ENCODE data around the gene WDR41.

The WDR41 gene

DNA sequence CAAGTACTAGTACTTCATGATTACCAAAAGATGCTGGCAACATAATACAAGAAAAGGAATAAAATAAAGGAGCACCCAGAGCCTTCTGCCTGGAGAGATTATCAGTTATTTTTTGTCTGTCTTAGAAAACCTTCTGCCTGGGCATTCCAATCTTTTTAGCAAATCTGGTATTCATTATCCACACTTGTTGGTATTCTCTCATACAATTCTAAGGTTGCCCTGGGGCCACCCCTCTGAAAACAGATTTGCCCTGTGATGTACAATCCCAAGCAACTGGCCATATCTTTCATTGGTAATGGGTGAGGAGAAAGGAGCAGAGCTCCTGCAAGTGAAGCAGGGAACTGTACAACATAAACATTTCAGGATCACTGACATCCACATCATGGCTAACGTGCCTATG is 47.8 kb downstream of the WDR41 start:
- no peak for DNase-seq (ENCODE audit: low read depth)
- no peak overlapping the region for H3K4me3 ChIP-seq (ENCODE audit: low read length)
- TF ChIP-seq, protein P1, sequence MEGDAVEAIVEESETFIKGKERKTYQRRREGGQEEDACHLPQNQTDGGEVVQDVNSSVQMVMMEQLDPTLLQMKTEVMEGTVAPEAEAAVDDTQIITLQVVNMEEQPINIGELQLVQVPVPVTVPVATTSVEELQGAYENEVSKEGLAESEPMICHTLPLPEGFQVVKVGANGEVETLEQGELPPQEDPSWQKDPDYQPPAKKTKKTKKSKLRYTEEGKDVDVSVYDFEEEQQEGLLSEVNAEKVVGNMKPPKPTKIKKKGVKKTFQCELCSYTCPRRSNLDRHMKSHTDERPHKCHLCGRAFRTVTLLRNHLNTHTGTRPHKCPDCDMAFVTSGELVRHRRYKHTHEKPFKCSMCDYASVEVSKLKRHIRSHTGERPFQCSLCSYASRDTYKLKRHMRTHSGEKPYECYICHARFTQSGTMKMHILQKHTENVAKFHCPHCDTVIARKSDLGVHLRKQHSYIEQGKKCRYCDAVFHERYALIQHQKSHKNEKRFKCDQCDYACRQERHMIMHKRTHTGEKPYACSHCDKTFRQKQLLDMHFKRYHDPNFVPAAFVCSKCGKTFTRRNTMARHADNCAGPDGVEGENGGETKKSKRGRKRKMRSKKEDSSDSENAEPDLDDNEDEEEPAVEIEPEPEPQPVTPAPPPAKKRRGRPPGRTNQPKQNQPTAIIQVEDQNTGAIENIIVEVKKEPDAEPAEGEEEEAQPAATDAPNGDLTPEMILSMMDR (IDR thresholded peaks at IDR 0.05; ENCODE audit: insufficient read depth, low read depth, low read length, missing control alignments) = no peak

DNA sequence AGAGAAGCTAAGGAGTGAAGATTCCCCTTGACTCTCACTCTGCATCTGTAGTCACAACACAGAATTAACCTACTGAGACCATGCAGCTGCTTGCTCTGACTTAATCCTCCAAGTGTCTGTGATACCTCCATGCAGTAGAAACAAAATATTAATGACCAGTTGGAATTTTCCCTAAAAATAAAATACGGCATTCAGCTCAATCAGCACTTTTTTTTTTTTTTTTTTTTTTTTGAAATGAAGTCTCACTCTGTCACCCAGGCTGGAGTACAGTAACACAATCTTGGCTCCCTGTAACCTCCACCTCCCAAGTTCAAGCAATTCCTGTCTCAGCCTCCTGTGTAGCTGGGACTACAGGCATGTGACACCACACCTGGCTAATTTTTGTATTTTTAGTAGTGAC is 48.4 kb downstream of the WDR41 start:
- TF ChIP-seq, protein P1 (IDR thresholded peaks at IDR 0.05; ENCODE audit: insufficient read depth, low read depth, low read length, missing control alignments) = no peak
- no peak for DNase-seq (ENCODE audit: low read depth)
- H3K4me3 ChIP-seq (ENCODE audit: low read length) = no peak overlapping the region

DNA sequence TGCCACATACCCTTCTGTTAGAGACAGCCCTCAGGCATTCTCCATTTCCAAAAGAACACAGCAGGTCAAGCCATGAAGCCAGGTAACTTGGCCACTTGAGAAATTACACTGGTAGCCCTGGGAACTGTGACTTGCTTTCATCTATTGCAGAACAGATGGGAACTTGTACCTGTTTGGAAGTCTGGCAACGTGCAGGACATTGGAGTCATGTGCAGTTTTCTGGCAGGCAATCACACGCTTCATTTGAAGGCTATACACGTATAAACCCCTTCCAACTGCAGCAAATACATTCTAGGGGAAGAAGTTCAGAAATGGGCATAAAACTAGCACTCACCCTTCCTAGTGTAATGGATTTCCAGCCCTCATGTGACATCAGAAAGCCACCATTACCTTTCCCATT is 54.0 kb downstream of the WDR41 start:
- no peak for DNase-seq (ENCODE audit: low read depth)
- TF ChIP-seq, protein P1 (IDR thresholded peaks at IDR 0.05; ENCODE audit: insufficient read depth, low read depth, low read length, missing control alignments) = no peak
- H3K4me3 ChIP-seq (ENCODE audit: low read length) = no peak overlapping the region

DNA sequence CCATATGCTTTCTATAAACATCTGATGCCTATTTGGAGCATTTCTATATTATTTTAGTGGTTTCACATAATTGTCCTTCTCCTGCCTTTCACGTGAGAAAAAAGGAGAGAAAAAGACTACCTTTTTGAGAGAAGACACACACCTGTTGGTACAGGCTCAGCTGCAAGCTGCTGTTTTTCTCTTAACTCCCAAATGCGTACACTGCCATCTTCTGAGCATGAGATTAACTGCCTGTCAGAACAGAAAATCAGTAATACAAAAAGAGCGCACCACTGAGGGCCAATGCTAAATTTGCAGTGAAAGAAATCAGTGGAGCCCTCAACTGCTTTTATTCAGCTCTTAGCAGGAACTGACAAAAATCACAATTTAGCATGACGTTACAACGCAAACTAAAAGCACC is 54.9 kb downstream of the WDR41 start:
- DNase-seq (ENCODE audit: low read depth) = peak; percentile 17
- no peak overlapping the region for H3K4me3 ChIP-seq (ENCODE audit: low read length)
- TF ChIP-seq, protein P1 (IDR thresholded peaks at IDR 0.05; ENCODE audit: insufficient read depth, low read depth, low read length, missing control alignments) = peak; percentile 40

DNA sequence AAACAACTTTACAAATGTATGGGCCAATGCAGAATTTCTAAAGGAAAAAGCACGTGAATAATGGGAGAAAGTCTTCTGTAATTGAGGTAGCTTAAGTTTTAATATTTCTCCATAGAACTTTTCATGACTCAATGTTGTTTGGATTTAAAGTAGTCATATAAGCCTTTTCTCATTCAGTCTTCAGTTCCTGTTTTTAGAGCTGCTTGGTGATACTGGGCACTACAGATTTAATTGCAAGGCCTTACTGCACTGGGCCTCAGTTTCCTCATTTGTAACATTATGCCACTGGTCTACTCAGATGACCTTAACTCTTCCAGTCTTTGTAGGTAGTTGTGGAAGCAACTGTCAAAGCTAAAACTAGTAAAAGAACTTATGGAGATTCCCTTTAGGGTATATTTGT is 60.4 kb downstream of the WDR41 start:
- DNase-seq (ENCODE audit: low read depth) = no peak
- TF ChIP-seq, protein P1 (IDR thresholded peaks at IDR 0.05; ENCODE audit: insufficient read depth, low read depth, low read length, missing control alignments) = no peak
- H3K4me3 ChIP-seq (ENCODE audit: low read length) = no peak overlapping the region

DNA sequence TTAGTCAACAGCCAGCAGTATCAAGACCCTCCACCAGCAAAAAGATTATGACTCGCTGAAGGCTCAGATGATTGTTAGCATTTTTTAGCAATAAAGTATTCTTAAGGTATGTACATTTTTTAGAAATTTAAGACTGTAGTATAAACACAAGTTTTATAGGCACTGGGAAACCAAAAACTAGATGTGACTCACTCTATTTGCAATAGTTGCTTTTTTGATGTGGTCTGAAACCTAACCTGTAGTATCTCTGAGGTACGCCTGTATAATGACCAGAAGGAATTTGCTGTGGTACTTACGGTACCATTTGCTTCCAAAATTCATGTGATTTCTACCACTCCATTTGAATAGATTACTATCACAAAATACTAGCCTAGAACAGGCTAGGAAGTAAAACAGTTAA is 60.8 kb downstream of the WDR41 start:
- DNase-seq (ENCODE audit: low read depth) = no peak
- TF ChIP-seq, protein P1 (IDR thresholded peaks at IDR 0.05; ENCODE audit: insufficient read depth, low read depth, low read length, missing control alignments) = no peak
- H3K4me3 ChIP-seq (ENCODE audit: low read length) = no peak overlapping the region

DNA sequence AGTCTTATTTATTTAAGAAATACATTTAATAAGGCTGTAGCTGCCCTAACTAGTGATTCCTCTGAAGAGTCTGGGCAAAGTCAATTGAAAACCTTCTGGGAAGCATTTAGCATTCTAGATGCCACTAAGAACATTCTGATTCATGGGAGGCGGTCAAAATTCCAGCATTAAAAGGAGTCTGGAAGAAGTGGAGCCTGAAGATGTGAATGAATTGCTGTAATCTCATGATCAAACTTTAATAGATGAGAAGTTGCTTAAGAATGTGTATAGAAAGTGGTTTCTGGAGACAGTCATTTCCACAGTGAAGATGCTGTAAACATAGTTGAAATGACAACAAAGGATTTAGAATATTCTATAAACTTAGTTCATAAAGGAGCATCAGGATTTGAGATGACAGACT is 61.4 kb downstream of the WDR41 start:
- TF ChIP-seq, protein P1 (IDR thresholded peaks at IDR 0.05; ENCODE audit: insufficient read depth, low read depth, low read length, missing control alignments) = no peak
- no peak for DNase-seq (ENCODE audit: low read depth)
- H3K4me3 ChIP-seq (ENCODE audit: low read length) = no peak overlapping the region
